SH-SY5Y (cell line): ENCODE data around the gene EXPH5.

Experiments used
- GATA2 ChIP-seq: IDR thresholded peaks from 2 replicates; pipeline ENCODE4 v1.6.1; 2011; ENCODE audit warnings: mild to moderate bottlenecking, low read depth, low read length
- GATA3 ChIP-seq: IDR thresholded peaks from 2 replicates; pipeline ENCODE4 v1.6.1; 2011; ENCODE audit warnings: low read depth, mild to moderate bottlenecking, low read length, moderate library complexity

DNA sequence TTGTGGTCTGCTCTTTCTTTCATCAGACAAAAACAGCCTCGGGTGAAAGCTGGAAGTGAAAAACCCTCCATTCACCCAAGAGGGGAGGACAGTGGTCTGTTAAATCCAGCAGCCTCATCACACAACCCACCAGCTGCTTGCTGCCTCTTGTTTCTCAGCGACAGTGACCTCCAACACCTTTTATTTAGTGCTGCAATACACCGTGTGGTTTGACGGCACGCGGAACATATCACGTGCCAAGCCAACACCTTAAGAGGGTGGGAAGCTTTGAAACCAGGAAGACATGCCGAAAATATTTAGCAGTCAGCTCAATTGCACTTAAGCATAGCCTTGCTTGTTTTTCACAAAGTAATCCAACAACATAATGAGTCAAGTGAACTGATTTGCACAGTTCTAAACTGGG, 55.5 kb downstream of the EXPH5 start:
- no peak for TF ChIP-seq GATA3
- no peak for TF ChIP-seq GATA2
